Gastroesophageal sphincter (tissue), 3 donors: ENCODE data around the gene MYO1D.

Source experiments
- CTCF ChIP-seq, 4 experiments: fragments of 200-600 bp in 2 of 4; fragments of 450-650 bp in 2 of 4; sonication (generic) in 1 of 4; IDR thresholded peaks; one replicate each; pipeline ENCODE4 v1.5.1; 2017 to 2019; ENCODE audit warnings: antibody characterized with exemption in 4 of 4, mild to moderate bottlenecking in 2 of 4, moderate library complexity in 2 of 4
- EP300 ChIP-seq: sonication (generic); formaldehyde crosslinking; IDR thresholded peaks from one replicate; pipeline ENCODE4 v1.6.1; 2017; ENCODE audit warnings: antibody characterized with exemption, mild to moderate bottlenecking
- POLR2A ChIP-seq, 2 donors: fragments of 450-650 bp; IDR thresholded peaks; one replicate each; pipeline ENCODE4 v1.6.1; 2017; ENCODE audit warnings: antibody characterized with exemption in 2 of 2, mild to moderate bottlenecking in 2 of 2, moderate library complexity in 1 of 2
- POLR2AphosphoS5 ChIP-seq: sonication (generic); formaldehyde crosslinking; IDR thresholded peaks from one replicate; pipeline ENCODE4 v1.6.1; 2017; ENCODE audit warnings: antibody characterized with exemption

- TF ChIP-seq CTCF (IDR thresholded peaks at IDR 0.05), result no peak
- TF ChIP-seq POLR2A (IDR thresholded peaks at IDR 0.05), result no peak
- no peak for TF ChIP-seq EP300
- TF ChIP-seq POLR2AphosphoS5, result no peak
Measured at GRCh38 chr17:32720671-32721070, 156.3 kb downstream of the MYO1D start.
